HG02588 (cell line): ENCODE results near the gene RBM14.
"Not testable (repeated sequence)": the region's sequence is repeated elsewhere in the genome, so short reads cannot be mapped to it uniquely, and the experiment has no call there.

Source experiments
- ATAC-seq: cut with Tn5 transposase; IDR thresholded peaks from one replicate; pipeline ENCODE4 v1.9.1; 2021; ENCODE audit warnings: mild to moderate bottlenecking, moderate library complexity; ENCODE audit not compliant: unreplicated experiment

Gene RBM14

GRCh38 chr11:66631883-66632282, 15.5 kb downstream of the RBM14 start:
- ATAC-seq, result no peak

- no peak for ATAC-seq
Measured at GRCh38 chr11:66632952-66633351, 16.5 kb downstream of the RBM14 start.

GRCh38 chr11:66636411-66636810, 20.0 kb downstream of the RBM14 start:
- no peak for ATAC-seq

GRCh38 chr11:66637557-66638176, 21.2 kb downstream of the RBM14 start:
- no peak for ATAC-seq

GRCh38 chr11:66638177-66639065, 22.0 kb downstream of the RBM14 start, which contains the start of gene RBM4:
TSS of gene RBM4 (plus strand) at chr11:66638703. CDS start at chr11:66639712, 1,009 bp downstream.
- ATAC-seq, result peak; percentile 96

GRCh38 chr11:66639066-66639813, 22.8 kb downstream of the RBM14 start:
- no peak for ATAC-seq

GRCh38 chr11:66639814-66640340, 23.4 kb downstream of the RBM14 start:
- ATAC-seq, result not testable (repeated sequence)

GRCh38 chr11:66641834-66642233, 25.4 kb downstream of the RBM14 start:
- no peak for ATAC-seq

GRCh38 chr11:66643745-66644437, 27.5 kb downstream of the RBM14 start:
- ATAC-seq, result no peak

- no peak for ATAC-seq
Measured at GRCh38 chr11:66646828-66647227, 30.4 kb downstream of the RBM14 start.

GRCh38 chr11:66649903-66650302, 33.5 kb downstream of the RBM14 start:
- no peak for ATAC-seq

GRCh38 chr11:66651016-66651415, 34.6 kb downstream of the RBM14 start:
- no peak for ATAC-seq

- ATAC-seq, result no peak
Measured at GRCh38 chr11:66652651-66653050, 36.2 kb downstream of the RBM14 start.

GRCh38 chr11:66653123-66653522, 36.7 kb downstream of the RBM14 start:
- no peak for ATAC-seq

GRCh38 chr11:66659763-66660162, 43.3 kb downstream of the RBM14 start:
- ATAC-seq, result no peak

- no peak for ATAC-seq
Measured at GRCh38 chr11:66663741-66664296, 47.4 kb downstream of the RBM14 start.

- no peak for ATAC-seq
Measured at GRCh38 chr11:66665369-66665768, 48.9 kb downstream of the RBM14 start.

- no peak for ATAC-seq
Measured at GRCh38 chr11:66670816-66671215, 54.4 kb downstream of the RBM14 start.

- no peak for ATAC-seq
Measured at GRCh38 chr11:66674964-66675602, 58.7 kb downstream of the RBM14 start.
